H1 (cell line): ENCODE measurements around the gene OR2AJ1. TPM values are rescaled to one million over a fixed set of nuclear protein-coding genes. Genes with fewer than 3 reads are reported as not detected.

Experiments used
- CTCF ChIA-PET: fragments of 300-600 bp; sonication (Branson Sonifier 250); formaldehyde crosslinking; loops from one replicate; lab custom pipeline; 2021; ENCODE audit not compliant: partially characterized antibody; lab: Charles Lee
- POLR2A ChIA-PET: fragments of 300-600 bp; sonication (Branson Sonifier 250); formaldehyde crosslinking; loops from one replicate; lab custom pipeline; 2021; ENCODE audit warnings: inconsistent platforms; ENCODE audit not compliant: partially characterized antibody; lab: Charles Lee
- DNase-seq, 2 experiments: peaks; one replicate each; pipeline versions ENCODE4 v3.0.0 to v3.0.0-alpha.2; 2010 to 2022; ENCODE audit warnings: low spot score in 2 of 2, low read depth in 1 of 2, mixed read lengths in 1 of 2
- FAIRE-seq: peaks from 2 replicates; lab custom pipeline; 2011; peaks lifted over from hg19 to GRCh38; lab: Jason Lieb, UNC
- H2AFZ ChIP-seq: 2 replicates; pipeline ENCODE4 v1.8.1; 2012; ENCODE audit warnings: low read length, inconsistent platforms
- H2AK5ac ChIP-seq: 2 replicates; pipeline ENCODE4 v1.6.1; 2013; ENCODE audit warnings: low read depth, low read length
- H2BK120ac ChIP-seq: replicated peaks from 2 replicates; pipeline ENCODE3; 2013; ENCODE audit warnings: low read depth, low read length, inconsistent platforms
- H2BK12ac ChIP-seq: 2 replicates; pipeline ENCODE4 v1.6.1; 2013; ENCODE audit warnings: low read depth, low read length
- H2BK15ac ChIP-seq: 2 replicates; pipeline ENCODE4 v1.6.1; 2013; ENCODE audit warnings: low read length
- H2BK20ac ChIP-seq: 2 replicates; pipeline ENCODE4 v1.6.1; 2013; ENCODE audit warnings: low read length
- H2BK5ac ChIP-seq: 2 replicates; pipeline ENCODE4 v1.6.1; 2013; ENCODE audit warnings: low read depth, low read length
- H3K14ac ChIP-seq: 2 replicates; pipeline ENCODE4 v1.6.1; 2013; ENCODE audit warnings: inconsistent platforms; ENCODE audit not compliant: insufficient read length
- H3K18ac ChIP-seq: 2 replicates; pipeline ENCODE4 v1.6.1; 2013; ENCODE audit warnings: low read length; ENCODE audit errors: extremely low read depth
- H3K23ac ChIP-seq: 2 replicates; pipeline ENCODE4 v1.6.1; 2013; ENCODE audit warnings: inconsistent platforms; ENCODE audit not compliant: insufficient read length
- H3K23me2 ChIP-seq: 2 replicates; pipeline ENCODE4 v1.6.1; 2013; ENCODE audit warnings: low read depth, low read length
- H3K27ac ChIP-seq: 2 replicates; pipeline ENCODE4 v1.6.1; 2011; ENCODE audit warnings: low read depth, low read length, inconsistent platforms
- H3K27me3 ChIP-seq, 4 experiments: replicated peaks in 1 of 4; 1 replicate in 1 of 4; 2 replicates in 3 of 4; pipeline versions ENCODE4 v1.6.1 to v1.8.1; 2011 to 2013; ENCODE audit warnings: low read length in 3 of 4, mild to moderate bottlenecking in 3 of 4, inconsistent platforms in 2 of 4, mixed read lengths in 2 of 4, moderate library complexity in 1 of 4; ENCODE audit not compliant: control insufficient read depth in 3 of 4, insufficient read depth in 3 of 4; ENCODE audit errors: extremely low read depth in 1 of 4
- H3K36me3 ChIP-seq, 4 experiments: 2 replicates each; pipeline versions ENCODE4 v1.6.1 to v1.8.1; 2011 to 2013; ENCODE audit warnings: mild to moderate bottlenecking in 4 of 4, low read length in 3 of 4, moderate library complexity in 2 of 4, control low read depth in 1 of 4, inconsistent platforms in 1 of 4; ENCODE audit not compliant: insufficient read depth in 4 of 4, control insufficient read depth in 2 of 4
- H3K4ac ChIP-seq: replicated peaks from 2 replicates; pipeline ENCODE3; 2013; ENCODE audit warnings: low read length, low read depth, mixed read lengths, inconsistent platforms; ENCODE audit not compliant: insufficient read length
- H3K4me1 ChIP-seq, 4 experiments: replicated peaks in 1 of 4; 1 replicate in 1 of 4; 2 replicates in 3 of 4; pipeline versions ENCODE4 v1.6.1 to v1.8.1; 2011 to 2013; ENCODE audit warnings: low read length in 3 of 4, inconsistent platforms in 2 of 4, mixed read lengths in 1 of 4; ENCODE audit not compliant: insufficient read depth in 4 of 4, control insufficient read depth in 3 of 4
- H3K4me2 ChIP-seq, 2 experiments: 2 replicates each; pipeline versions ENCODE4 v1.6.1 to v1.8.1; 2011 to 2013; ENCODE audit warnings: low read depth in 2 of 2, low read length in 2 of 2, control low read depth in 1 of 2, inconsistent platforms in 1 of 2, mild to moderate bottlenecking in 1 of 2; ENCODE audit not compliant: insufficient read depth in 1 of 2
- H3K4me3 ChIP-seq, 4 experiments: fragments of 200-600, 300-600 bp in 1 of 4; sonication (generic), shearing (Covaris generic), sonication (Bioruptor Twin) in 1 of 4; 2 replicates each; pipeline versions ENCODE4 v1.5.1 to v1.8.1; 2011 to 2016; ENCODE audit warnings: low read length in 4 of 4, low read depth in 3 of 4, control low read depth in 2 of 4, inconsistent platforms in 2 of 4, mild to moderate bottlenecking in 2 of 4, mixed read lengths in 1 of 4, moderate library complexity in 1 of 4; ENCODE audit not compliant: insufficient read depth in 2 of 4; ENCODE audit errors: extremely low read depth in 1 of 4
- H3K56ac ChIP-seq: replicated peaks from 2 replicates; pipeline ENCODE3; 2013; ENCODE audit warnings: low read depth, mild to moderate bottlenecking, mixed read lengths, low read length, inconsistent platforms; ENCODE audit not compliant: insufficient read length
- H3K79me1 ChIP-seq: 2 replicates; pipeline ENCODE4 v1.6.1; 2013; ENCODE audit warnings: low read depth, low read length, control low read depth
- H3K79me2 ChIP-seq, 2 experiments: 2 replicates each; pipeline versions ENCODE4 v1.6.1 to v1.8.1; 2012 to 2013; ENCODE audit warnings: low read length in 2 of 2, mild to moderate bottlenecking in 2 of 2, inconsistent platforms in 1 of 2; ENCODE audit not compliant: insufficient read depth in 2 of 2, control insufficient read depth in 1 of 2
- H3K9ac ChIP-seq, 4 experiments: replicated peaks in 1 of 4; 1 replicate in 1 of 4; 2 replicates in 3 of 4; pipeline versions ENCODE4 v1.6.1 to v1.8.1; 2011 to 2013; ENCODE audit warnings: low read depth in 3 of 4, low read length in 3 of 4, control low read depth in 2 of 4, mild to moderate bottlenecking in 2 of 4, moderate library complexity in 2 of 4, inconsistent platforms in 1 of 4; ENCODE audit errors: extremely low read depth in 1 of 4
- H3K9me3 ChIP-seq, 2 experiments: 2 replicates each; pipeline versions ENCODE4 v1.6.1 to v1.8.1; 2012 to 2013; ENCODE audit warnings: mild to moderate bottlenecking in 2 of 2, moderate library complexity in 2 of 2, control low read depth in 1 of 2, inconsistent platforms in 1 of 2, low read depth in 1 of 2, low read length in 1 of 2, mixed read lengths in 1 of 2; ENCODE audit not compliant: insufficient read depth in 2 of 2
- H4K20me1 ChIP-seq, 2 experiments: replicated peaks in 1 of 2; 2 replicates each; pipeline versions ENCODE3 to v1.8.1; 2011 to 2013; ENCODE audit warnings: inconsistent platforms in 2 of 2, low read length in 2 of 2, mild to moderate bottlenecking in 1 of 2; ENCODE audit not compliant: insufficient read depth in 2 of 2, control insufficient read depth in 1 of 2
- H4K5ac ChIP-seq: 2 replicates; pipeline ENCODE4 v1.6.1; 2013; ENCODE audit warnings: low read length, low read depth, mixed read lengths, inconsistent platforms; ENCODE audit not compliant: insufficient read length
- H4K8ac ChIP-seq: 2 replicates; pipeline ENCODE4 v1.8.0; 2013; ENCODE audit warnings: mild to moderate bottlenecking, moderate library complexity, low read length, inconsistent platforms; ENCODE audit not compliant: insufficient read depth; ENCODE audit errors: extremely low read depth
- H4K91ac ChIP-seq: replicated peaks from 2 replicates; pipeline ENCODE3; 2013; ENCODE audit warnings: low read length, mixed read lengths, inconsistent platforms; ENCODE audit not compliant: insufficient read length
- RAD21 ChIP-seq, 2 experiments: IDR thresholded peaks in 1 of 2; conservative IDR thresholded peaks in 1 of 2; 2 replicates each; pipeline ENCODE4 v1.6.1; 2011; ENCODE audit warnings: low read depth in 2 of 2, low read length in 2 of 2, improper control_type of control experiment in 1 of 2, inconsistent platforms in 1 of 2, mild to moderate bottlenecking in 1 of 2, moderate library complexity in 1 of 2
- RBBP5 ChIP-seq: IDR thresholded peaks from 2 replicates; pipeline ENCODE4 v1.7.1; 2012; ENCODE audit warnings: low read depth, mild to moderate bottlenecking, inconsistent platforms, low read length, moderate library complexity, borderline replicate concordance
- SP1 ChIP-seq: IDR thresholded peaks from 2 replicates; pipeline ENCODE4 v1.6.1; 2011; ENCODE audit warnings: low read depth, low read length
- WGBS, 2 experiments: shearing (Covaris generic) in 1 of 2; methylation state at CpG; one replicate each; pipeline versions ENCODE4 v1.1.6 to v1.1.7; 2013 to 2015; ENCODE audit warnings: low lambda C conversion rate in 2 of 2, mixed read lengths in 2 of 2, inconsistent platforms in 1 of 2, low coverage in 1 of 2, missing lambda C conversion rate in 1 of 2; ENCODE audit not compliant: insufficient replicate concordance in 2 of 2, insufficient coverage in 1 of 2, insufficient read length in 1 of 2; ENCODE audit errors: extremely low coverage in 1 of 2, missing lambda C conversion rate in 1 of 2; 5-methylcytosine and 5-hydroxymethylcytosine counted together
- polyA plus RNA-seq, 7 experiments: library from polyadenylated mRNA; depleted of rRNA in 3 of 7; stranded (reverse) in 5 of 7; unstranded in 2 of 7; fragments of >200 nt in 5 of 7; fragments of 200-250 nt in 2 of 7; gene quantifications; 1 replicate in 5 of 7; 2 replicates in 1 of 7; 4 replicates in 1 of 7; pipeline versions ENCODE4 v1.2.1 to v1.2.3, GENCODE V29; 2011 to 2013; ENCODE audit warnings: missing spikeins in 2 of 7, mixed read lengths in 2 of 7
- total RNA-seq: library from RNA; stranded (reverse); fragmentation: NEBNext Ultra II Directional; extraction: Animal tissue kit (Norgen Biotek cat#: 25700); gene quantifications from 2 replicates; pipeline ENCODE4 v1.2.1, GENCODE V29; 2021
- TF ChIP-seq, protein P1 (sequence below): IDR thresholded peaks from 2 replicates; pipeline ENCODE4 v1.6.1; 2011; ENCODE audit warnings: low read length, improper control_type of control experiment

Gene OR2AJ1
- total and polyA plus RNA-seq, 2 of the 8 experiments (the other 6 are each of a cell fraction or from before 2014, with no cell fraction given): not detected

DNA sequence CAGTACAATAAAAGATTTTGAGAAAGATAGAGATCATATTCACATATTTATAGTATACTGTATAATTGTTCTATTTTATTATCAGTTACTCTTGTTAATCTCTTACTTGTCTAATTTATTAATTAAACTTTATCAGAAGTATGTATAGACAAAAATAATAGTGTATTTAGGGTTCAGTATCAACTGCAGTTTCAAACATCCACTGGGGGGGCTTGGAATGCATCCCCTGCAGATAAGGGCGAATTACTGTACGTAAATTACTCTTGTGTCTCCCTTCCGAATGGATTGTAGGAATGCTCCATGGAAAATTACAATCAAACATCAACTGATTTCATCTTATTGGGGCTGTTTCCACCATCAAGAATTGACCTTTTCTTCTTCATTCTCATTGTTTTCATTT, 23.9 kb downstream of the OR2AJ1 start, which contains the start of gene OR2L8:
TSS of gene OR2L8 (plus strand) at position 301 of the 400 bp plus-strand sequence. CDS start at position 301, 0 bp downstream.
- no peak within 1 kb of the TSS for H3K4ac ChIP-seq
- no peak within 1 kb of the TSS for H2BK120ac ChIP-seq
- H2BK20ac ChIP-seq: no peak within 1 kb of the TSS
- no peak within 1 kb of the TSS for H4K8ac ChIP-seq
- H3K18ac ChIP-seq: no peak within 1 kb of the TSS
- no peak within 1 kb of the TSS for H2AFZ ChIP-seq
- H4K91ac ChIP-seq: no peak within 1 kb of the TSS
- H3K23me2 ChIP-seq: no peaks in the 10 kb centered on the region
- ChIA-PET CTCF (no interaction called here), POLR2A (no interaction called here)
- H2BK5ac ChIP-seq: no peak within 1 kb of the TSS
- no peaks in the 10 kb centered on the region for H4K20me1 ChIP-seq
- no peaks in the 10 kb centered on the region for H3K36me3 ChIP-seq
- no peak within 1 kb of the TSS for H3K4me2 ChIP-seq
- no peak within 1 kb of the TSS for H4K5ac ChIP-seq
- no peak within 1 kb of the TSS for H2BK15ac ChIP-seq
- no peak for DNase-seq
- no peaks in the 10 kb centered on the region for H3K79me1 ChIP-seq
- no peak within 1 kb of the TSS for H3K14ac ChIP-seq
- no peak for FAIRE-seq
- H3K27ac ChIP-seq: no peak within 1 kb of the TSS
- no peak within 1 kb of the TSS for H3K4me3 ChIP-seq
- 77% methylated on average over 3 of the region's 3 CpGs; no CpG with 5 or more reads in 1 of the 2 experiments for WGBS, 2 experiments
- no peak within 1 kb of the TSS for H2BK12ac ChIP-seq
- no peaks in the 10 kb centered on the region for H3K4me1 ChIP-seq
- H3K23ac ChIP-seq: no peak within 1 kb of the TSS
- H3K27me3 ChIP-seq: no peaks in the 10 kb centered on the region
- H3K56ac ChIP-seq: no peak within 1 kb of the TSS
- no peak within 1 kb of the TSS for H2AK5ac ChIP-seq
- H3K9me3 ChIP-seq: peaks cover 43 to 45% of the 10 kb centered on the region in 2 experiments
- TF ChIP-seq SP1: no peak
- TF ChIP-seq, protein P1, sequence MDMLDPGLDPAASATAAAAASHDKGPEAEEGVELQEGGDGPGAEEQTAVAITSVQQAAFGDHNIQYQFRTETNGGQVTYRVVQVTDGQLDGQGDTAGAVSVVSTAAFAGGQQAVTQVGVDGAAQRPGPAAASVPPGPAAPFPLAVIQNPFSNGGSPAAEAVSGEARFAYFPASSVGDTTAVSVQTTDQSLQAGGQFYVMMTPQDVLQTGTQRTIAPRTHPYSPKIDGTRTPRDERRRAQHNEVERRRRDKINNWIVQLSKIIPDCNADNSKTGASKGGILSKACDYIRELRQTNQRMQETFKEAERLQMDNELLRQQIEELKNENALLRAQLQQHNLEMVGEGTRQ: no peak
- TF ChIP-seq RAD21 (IDR thresholded peaks at IDR 0.05 in 1 of 2, conservative IDR thresholded peaks at IDR 0.05 in 1 of 2; ENCODE audit: low read depth in 2 of 2, low read length in 2 of 2): no peak
- no peak for TF ChIP-seq RBBP5
- TF ChIP-seq, all 59 proteins: peak for 0
- H3K79me2 ChIP-seq: no peaks in the 10 kb centered on the region
- no peak within 1 kb of the TSS for H3K9ac ChIP-seq
